ENCODE measurements around the gene MRPL34. TPM values are rescaled to one million over a fixed set of nuclear protein-coding genes. Genes with fewer than 3 reads are reported as not detected.
"Not testable (repeated sequence)": the region's sequence is repeated elsewhere in the genome, so short reads cannot be mapped to it uniquely, and the experiment has no call there.

Gene MRPL34
- total RNA-seq, 1 experiment from 2014 or later, result 78.9 TPM

- peak overlapping the region; percentile 74 for H3K4me3 Mint-ChIP-seq (ENCODE audit: unreplicated experiment)
- BruUV-seq (replicated peaks), result no TSS peak
- no peaks in the 10 kb centered on the region for H3K27me3 ChIP-seq (replicated peaks; ENCODE audit: control insufficient read depth, insufficient read depth, low read length)
- no peaks in the 10 kb centered on the region for H3K27me3 Mint-ChIP-seq (ENCODE audit: insufficient read depth, unreplicated experiment)
- H3K4me1 ChIP-seq, result no peaks in the 10 kb centered on the region; the same call in 1 of the 2 replicates
- no peak for TF ChIP-seq CTCF (IDR thresholded peaks at IDR 0.05; ENCODE audit: insufficient read depth in 1 of 2, low read depth in 1 of 2, low read length in 1 of 2, severe bottlenecking in 1 of 2, unreplicated experiment in 1 of 2)
- no peaks in the 10 kb centered on the region for H3K9me3 Mint-ChIP-seq (ENCODE audit: unreplicated experiment)
- H3K36me3 Mint-ChIP-seq (ENCODE audit: insufficient read depth, unreplicated experiment), result peaks cover 46% of the 10 kb centered on the region
- peak overlapping the region; percentile 80 for H3K27ac Mint-ChIP-seq (ENCODE audit: unreplicated experiment)
- ChIA-PET POLR2A (interaction anchor here (0.5 to 1.5 kb wide), 9 partner anchors 16 to 198 kb away, joined by 3 to 16 read pairs (median 7); partner anchors contain the start of genes DDA1, NR2F6, OCEL1 and USE1), CTCF (interaction anchor here (0.6 to 1.8 kb wide), 10 partner anchors 16 to 308 kb away, joined by 3 to 15 read pairs (median 4); partner anchors contain the start of gene MRPL34)
- no peak for DNase-seq
- H3K9me3 ChIP-seq, result no peaks in the 10 kb centered on the region
- H3K4me1 Mint-ChIP-seq (ENCODE audit: low read depth, unreplicated experiment), result peaks cover 7% of the 10 kb centered on the region
- no peaks in the 10 kb centered on the region; the same call in 1 of the 2 replicates for H3K36me3 ChIP-seq (ENCODE audit: control insufficient read depth, insufficient read depth, low read length)
- no peak overlapping the region for H3K4me3 ChIP-seq (ENCODE audit: low read depth, low read length)
- intact Hi-C loops (cut with micrococcal nuclease; ENCODE audit: unreplicated experiment), result loop anchor here (2.0 to 5.0 kb wide), 2 partner anchors 16 to 39 kb away; partner anchors contain the start of gene OCEL1
These were observed 39.1 kb upstream of the MRPL34 start for GRCh38 chr19:17266589-17266974.

GRCh38 chr19:17266975-17267788 lies 38.5 kb upstream of the MRPL34 start, which contains the start of gene BABAM1:
TSS of gene BABAM1 (plus strand) at chr19:17267443. CDS start at chr19:17268807, 1,364 bp downstream.
- Histone ChIP-seq H3K27me3 (replicated peaks; ENCODE audit: control insufficient read depth, insufficient read depth, low read length) (no peaks in the 10 kb centered on the region), H3K4me1 (no peaks in the 10 kb centered on the region; the same call in 1 of the 2 replicates), H3K36me3 (ENCODE audit: control insufficient read depth, insufficient read depth, low read length) (no peaks in the 10 kb centered on the region; the same call in 1 of the 2 replicates), H3K4me3 (ENCODE audit: low read depth, low read length) (peak within 1 kb of the TSS; percentile 93), H3K9me3 (no peaks in the 10 kb centered on the region)
- Mint-ChIP-seq H3K4me1 (ENCODE audit: low read depth, unreplicated experiment) (peaks cover 7% of the 10 kb centered on the region), H3K9me3 (ENCODE audit: unreplicated experiment) (no peaks in the 10 kb centered on the region), H3K36me3 (ENCODE audit: insufficient read depth, unreplicated experiment) (peaks cover 46% of the 10 kb centered on the region), H3K27me3 (ENCODE audit: insufficient read depth, unreplicated experiment) (no peaks in the 10 kb centered on the region), H3K27ac (ENCODE audit: unreplicated experiment) (peak within 1 kb of the TSS; percentile 80), H3K4me3 (ENCODE audit: unreplicated experiment) (peak within 1 kb of the TSS; percentile 74)
- TF ChIP-seq CTCF (IDR thresholded peaks at IDR 0.05; ENCODE audit: insufficient read depth in 1 of 2, low read depth in 1 of 2, low read length in 1 of 2, severe bottlenecking in 1 of 2, unreplicated experiment in 1 of 2), result no peak
- CTCF ChIA-PET, result interaction anchor here (0.6 to 1.8 kb wide), 10 partner anchors 16 to 308 kb away, joined by 3 to 15 read pairs (median 4); partner anchors contain the start of gene MRPL34
- intact Hi-C loops (cut with micrococcal nuclease; ENCODE audit: unreplicated experiment), result loop anchor here (1.0 to 5.0 kb wide), 3 partner anchors 16 to 52 kb away; partner anchors contain the start of genes OCEL1 and USE1
- DNase-seq, result peak; percentile 97 to 98
- no TSS peak for BruUV-seq (replicated peaks)
- POLR2A ChIA-PET, result interaction anchor here (0.6 to 1.5 kb wide), 8 partner anchors 15 to 199 kb away, joined by 3 to 16 read pairs (median 9); partner anchors contain the start of genes DDA1, NR2F6, OCEL1 and USE1

- CTCF ChIA-PET, result interaction anchor here (0.7 kb wide), 1 partner anchor 138 kb away, joined by 5 read pairs; no protein-coding TSS in a partner anchor
- intact Hi-C loops (cut with micrococcal nuclease; ENCODE audit: unreplicated experiment), result loop anchor here (5.0 kb wide), 1 partner anchor 41 kb away; the partner anchor contains the start of gene OCEL1
- Histone ChIP-seq H3K4me3 (ENCODE audit: low read depth, low read length) (no peak overlapping the region), H3K9me3 (no peaks in the 10 kb centered on the region), H3K4me1 (no peaks in the 10 kb centered on the region; the same call in 1 of the 2 replicates), H3K36me3 (ENCODE audit: control insufficient read depth, insufficient read depth, low read length) (no peaks in the 10 kb centered on the region; the same call in 1 of the 2 replicates), H3K27me3 (replicated peaks; ENCODE audit: control insufficient read depth, insufficient read depth, low read length) (no peaks in the 10 kb centered on the region)
- TF ChIP-seq CTCF (IDR thresholded peaks at IDR 0.05; ENCODE audit: insufficient read depth in 1 of 2, low read depth in 1 of 2, low read length in 1 of 2, severe bottlenecking in 1 of 2, unreplicated experiment in 1 of 2), result no peak
- no peak for DNase-seq
- no peaks in the 10 kb centered on the region for H3K27me3 Mint-ChIP-seq (ENCODE audit: insufficient read depth, unreplicated experiment)
- no peaks in the 10 kb centered on the region for H3K9me3 Mint-ChIP-seq (ENCODE audit: unreplicated experiment)
- POLR2A ChIA-PET, result interaction anchor here (0.8 kb wide), 1 partner anchor 53 kb away, joined by 4 read pairs; the partner anchor contains the start of gene USE1
- H3K36me3 Mint-ChIP-seq (ENCODE audit: insufficient read depth, unreplicated experiment), result peaks cover 56% of the 10 kb centered on the region
- H3K4me3 Mint-ChIP-seq (ENCODE audit: unreplicated experiment), result peak overlapping the region; percentile 74
- no TSS peak for BruUV-seq (replicated peaks)
- no peak overlapping the region for H3K27ac Mint-ChIP-seq (ENCODE audit: unreplicated experiment)
- H3K4me1 Mint-ChIP-seq (ENCODE audit: low read depth, unreplicated experiment), result peaks cover 7% of the 10 kb centered on the region
These were observed 36.9 kb upstream of the MRPL34 start for GRCh38 chr19:17268754-17269153.

- H3K36me3 ChIP-seq (ENCODE audit: control insufficient read depth, insufficient read depth, low read length); POLR2A ChIA-PET; DNase-seq; H3K9me3 Mint-ChIP-seq (ENCODE audit: unreplicated experiment); H3K9me3 ChIP-seq; H3K27ac Mint-ChIP-seq (ENCODE audit: unreplicated experiment); H3K4me1 Mint-ChIP-seq (ENCODE audit: low read depth, unreplicated experiment); H3K4me3 ChIP-seq (ENCODE audit: low read depth, low read length); H3K27me3 ChIP-seq (replicated peaks; ENCODE audit: control insufficient read depth, insufficient read depth, low read length); CTCF ChIA-PET; H3K4me3 Mint-ChIP-seq (ENCODE audit: unreplicated experiment); H3K27me3 Mint-ChIP-seq (ENCODE audit: insufficient read depth, unreplicated experiment); H3K4me1 ChIP-seq; BruUV-seq (replicated peaks); intact Hi-C loops (cut with micrococcal nuclease; ENCODE audit: unreplicated experiment): not testable (repeated sequence)
- peaks cover 64% of the 10 kb centered on the region for H3K36me3 Mint-ChIP-seq (ENCODE audit: insufficient read depth, unreplicated experiment)
These were observed 30.8 kb upstream of the MRPL34 start for GRCh38 chr19:17274892-17275291.

Measured in Caco-2 (cell line).